22Rv1 (cell line): ENCODE measurements around the gene GGTA1.

Source experiments
- CTCF ChIP-seq: fragments of 450-650 bp; IDR thresholded peaks from 2 replicates; pipeline ENCODE4 v1.5.1; 2017; ENCODE audit warnings: mild to moderate bottlenecking
- ZFX ChIP-seq: fragments of 450-650 bp; IDR thresholded peaks from 2 replicates; pipeline ENCODE4 v1.6.1; 2017; ENCODE audit warnings: antibody characterized with exemption, borderline replicate concordance

GRCh38 chr9:121449786-121450185 lies 49.9 kb downstream of the GGTA1 start:
- TF ChIP-seq CTCF (no peak), ZFX (no peak)
